Small intestine (tissue), 7 donors: ENCODE measurements around the gene SS18. TPM values are rescaled to one million over a fixed set of nuclear protein-coding genes. Genes with fewer than 3 reads are reported as not detected.

Experiments used
- DNase-seq, 2 donors: peaks; one replicate each; pipeline versions ENCODE4 v3.0.0 to v3.0.0-alpha.2; 2013
- FAIRE-seq: peaks from 2 replicates; lab custom pipeline; 2012; peaks lifted over from hg19 to GRCh38; lab: Jason Lieb, UNC
- H3K27ac ChIP-seq, 3 donors: one replicate each; pipeline ENCODE4 v1.5.1; 2013; ENCODE audit warnings: low read length in 2 of 3, mild to moderate bottlenecking in 2 of 3, control low read depth in 1 of 3, inconsistent platforms in 1 of 3, low read depth in 1 of 3, moderate library complexity in 1 of 3
- H3K27me3 ChIP-seq, 3 donors: one replicate each; pipeline ENCODE4 v1.6.1; 2013; ENCODE audit warnings: low read length in 3 of 3, inconsistent platforms in 1 of 3; ENCODE audit not compliant: control insufficient read depth in 3 of 3, insufficient read depth in 3 of 3
- H3K36me3 ChIP-seq, 3 donors: one replicate each; pipeline ENCODE4 v1.6.1; 2013; ENCODE audit warnings: low read length in 3 of 3, inconsistent platforms in 1 of 3, low read depth in 1 of 3, mild to moderate bottlenecking in 1 of 3, moderate library complexity in 1 of 3; ENCODE audit not compliant: control insufficient read depth in 3 of 3, insufficient read depth in 2 of 3
- H3K4me1 ChIP-seq, 3 donors: one replicate each; pipeline ENCODE4 v1.6.1; 2013; ENCODE audit warnings: low read length in 2 of 3, inconsistent platforms in 1 of 3, low read depth in 1 of 3, mild to moderate bottlenecking in 1 of 3, moderate library complexity in 1 of 3; ENCODE audit not compliant: control insufficient read depth in 3 of 3, insufficient read depth in 2 of 3
- H3K4me3 ChIP-seq, 3 donors: one replicate each; pipeline ENCODE4 v1.5.1; 2013; ENCODE audit warnings: low read length in 3 of 3, control low read depth in 1 of 3, inconsistent platforms in 1 of 3, low read depth in 1 of 3, mild to moderate bottlenecking in 1 of 3, moderate library complexity in 1 of 3
- H3K9me3 ChIP-seq, 2 donors: one replicate each; pipeline ENCODE4 v1.6.1; 2013; ENCODE audit warnings: low read depth in 1 of 2, low read length in 1 of 2; ENCODE audit not compliant: control insufficient read depth in 2 of 2, insufficient read depth in 1 of 2
- WGBS, 3 donors: extraction: QIAGEN DNeasy Blood & Tissue Kit; methylation state at CpG; one replicate each; pipeline ENCODE4 v1.1.7; 2013; 5-methylcytosine and 5-hydroxymethylcytosine counted together
- polyA plus RNA-seq, 4 donors: library from polyadenylated mRNA; stranded (reverse) in 3 of 4; unstranded in 1 of 4; fragments of 200-250 nt in 3 of 4; fragments of 120-200 nt in 1 of 4; gene quantifications; one replicate each; pipeline versions ENCODE4 v1.2.1 to v1.2.3, GENCODE V29; 2013
- donor health status: healthy with polysubstance abuse.
- donor health status: control.
- donor health status: control.
- donor health status: Bipolar disorder and iron deficiency.
- donor health status: healthy.

SS18 gene
- polyA plus RNA-seq, 4 donors: 18.6 to 48.0 (median 21.6) TPM

GRCh38 chr18:26086959-26087358 lies 3.5 kb downstream of the SS18 start:
- no peak overlapping the region for H3K27ac ChIP-seq
- no peaks in the 10 kb centered on the region for H3K27me3 ChIP-seq
- H3K9me3 ChIP-seq: no peaks in the 10 kb centered on the region
- no peak overlapping the region for H3K4me3 ChIP-seq
- H3K4me1 ChIP-seq: peaks cover 0 to 2% (median 0%) of the 10 kb centered on the region in 3 donors
- 79 to 92% (median 90%) methylated on average over 6 of the region's 6 CpGs for WGBS, 3 donors
- FAIRE-seq (no peak), DNase-seq (no peak)
- H3K36me3 ChIP-seq: peaks cover 0 to 2% (median 2%) of the 10 kb centered on the region in 3 donors

GRCh38 chr18:26085056-26085455 lies 5.4 kb downstream of the SS18 start:
- peaks cover 2 to 10% (median 2%) of the 10 kb centered on the region in 3 donors for H3K36me3 ChIP-seq
- no peak overlapping the region for H3K4me3 ChIP-seq
- H3K27ac ChIP-seq: no peak overlapping the region
- H3K4me1 ChIP-seq: peaks cover 0 to 2% (median 0%) of the 10 kb centered on the region in 3 donors
- no peaks in the 10 kb centered on the region for H3K27me3 ChIP-seq
- FAIRE-seq: no peak
- H3K9me3 ChIP-seq: no peaks in the 10 kb centered on the region
- no peak for DNase-seq
- 93 to 96% (median 95%) methylated on average over 5 of the region's 5 CpGs for WGBS, 3 donors

GRCh38 chr18:26083099-26083498 lies 7.3 kb downstream of the SS18 start:
- no peaks in the 10 kb centered on the region for H3K27me3 ChIP-seq
- H3K9me3 ChIP-seq: no peaks in the 10 kb centered on the region
- H3K27ac ChIP-seq: no peak overlapping the region
- no peak for FAIRE-seq
- DNase-seq: no peak
- no peak overlapping the region for H3K4me3 ChIP-seq
- WGBS, 3 donors: 89 to 90% (median 90%) methylated on average over 3 of the region's 3 CpGs
- peaks cover 2 to 17% (median 2%) of the 10 kb centered on the region in 3 donors for H3K36me3 ChIP-seq
- H3K4me1 ChIP-seq: no peaks in the 10 kb centered on the region

- FAIRE-seq (no peak), DNase-seq (no peak)
- no peaks in the 10 kb centered on the region for H3K27me3 ChIP-seq
- H3K4me1 ChIP-seq: no peaks in the 10 kb centered on the region
- no peak overlapping the region for H3K27ac ChIP-seq
- H3K36me3 ChIP-seq: peaks cover 2 to 17% (median 2%) of the 10 kb centered on the region in 3 donors
- H3K9me3 ChIP-seq: no peaks in the 10 kb centered on the region
- H3K4me3 ChIP-seq: no peak overlapping the region
- WGBS, 3 donors: 93 to 95% (median 94%) methylated on average over 3 of the region's 3 CpGs
Observed at GRCh38 chr18:26082475-26082874, 7.9 kb downstream of the SS18 start.

GRCh38 chr18:26074246-26074645 lies 16.2 kb downstream of the SS18 start:
- H3K27ac ChIP-seq: no peak overlapping the region
- FAIRE-seq (no peak), DNase-seq (no peak)
- 70 to 91% (median 88%) methylated on average over 2 of the region's 2 CpGs for WGBS, 3 donors
- peaks cover 0 to 10% of the 10 kb centered on the region in 2 donors for H3K9me3 ChIP-seq
- no peaks in the 10 kb centered on the region for H3K27me3 ChIP-seq
- peaks cover 4 to 12% (median 5%) of the 10 kb centered on the region in 3 donors for H3K36me3 ChIP-seq
- no peak overlapping the region for H3K4me3 ChIP-seq
- no peaks in the 10 kb centered on the region for H3K4me1 ChIP-seq

- H3K36me3 ChIP-seq: peaks cover 4 to 12% (median 5%) of the 10 kb centered on the region in 3 donors
- 76 to 82% (median 82%) methylated on average over 2 of the region's 2 CpGs for WGBS, 3 donors
- H3K9me3 ChIP-seq: peaks cover 0 to 10% of the 10 kb centered on the region in 2 donors
- no peak overlapping the region for H3K27ac ChIP-seq
- no peaks in the 10 kb centered on the region for H3K4me1 ChIP-seq
- DNase-seq (no peak), FAIRE-seq (no peak)
- H3K4me3 ChIP-seq: no peak overlapping the region
- H3K27me3 ChIP-seq: no peaks in the 10 kb centered on the region
Observed at GRCh38 chr18:26073758-26074157, 16.7 kb downstream of the SS18 start.

- WGBS, 3 donors: 96 to 100% (median 97%) methylated on average over 2 of the region's 2 CpGs
- H3K9me3 ChIP-seq: peaks cover 0 to 10% of the 10 kb centered on the region in 2 donors
- no peak for DNase-seq
- peaks cover 12 to 15% (median 13%) of the 10 kb centered on the region in 3 donors for H3K36me3 ChIP-seq
- H3K4me1 ChIP-seq: no peaks in the 10 kb centered on the region
- no peaks in the 10 kb centered on the region for H3K27me3 ChIP-seq
- H3K27ac ChIP-seq: no peak overlapping the region
- no peak overlapping the region for H3K4me3 ChIP-seq
- no peak for FAIRE-seq
Observed at GRCh38 chr18:26071725-26072124, 18.7 kb downstream of the SS18 start.

- Histone ChIP-seq H3K4me1 (no peaks in the 10 kb centered on the region), H3K27ac (no peak overlapping the region), H3K27me3 (no peaks in the 10 kb centered on the region), H3K9me3 (peaks cover 0 to 10% of the 10 kb centered on the region in 2 donors), H3K36me3 (peaks cover 13 to 15% (median 14%) of the 10 kb centered on the region in 3 donors), H3K4me3 (no peak overlapping the region)
- no peak for DNase-seq
- no peak for FAIRE-seq
Observed at GRCh38 chr18:26071020-26071419, 19.4 kb downstream of the SS18 start.

- DNase-seq (no peak), FAIRE-seq (no peak)
- Histone ChIP-seq H3K27ac (no peak overlapping the region), H3K36me3 (peaks cover 6 to 28% (median 9%) of the 10 kb centered on the region in 3 donors), H3K4me3 (no peak overlapping the region), H3K9me3 (no peaks in the 10 kb centered on the region), H3K4me1 (no peaks in the 10 kb centered on the region), H3K27me3 (no peaks in the 10 kb centered on the region)
- 83 to 92% (median 84%) methylated on average over 2 of the region's 2 CpGs for WGBS, 3 donors
Observed at GRCh38 chr18:26059357-26059756, 31.1 kb downstream of the SS18 start.
